SK-N-MC (cell line): ENCODE results near the gene USP9Y.

ENCODE experiments used
- EZH2 ChIP-seq: fragments of 200-600 bp; sonication (generic); IDR thresholded peaks from one replicate; pipeline ENCODE4 v1.6.1; 2017; ENCODE audit warnings: antibody characterized with exemption
- POLR2AphosphoS5 ChIP-seq: IDR thresholded peaks from 2 replicates; pipeline ENCODE4 v1.6.1; 2012; ENCODE audit warnings: mild to moderate bottlenecking, low read depth, low read length, borderline replicate concordance

DNA sequence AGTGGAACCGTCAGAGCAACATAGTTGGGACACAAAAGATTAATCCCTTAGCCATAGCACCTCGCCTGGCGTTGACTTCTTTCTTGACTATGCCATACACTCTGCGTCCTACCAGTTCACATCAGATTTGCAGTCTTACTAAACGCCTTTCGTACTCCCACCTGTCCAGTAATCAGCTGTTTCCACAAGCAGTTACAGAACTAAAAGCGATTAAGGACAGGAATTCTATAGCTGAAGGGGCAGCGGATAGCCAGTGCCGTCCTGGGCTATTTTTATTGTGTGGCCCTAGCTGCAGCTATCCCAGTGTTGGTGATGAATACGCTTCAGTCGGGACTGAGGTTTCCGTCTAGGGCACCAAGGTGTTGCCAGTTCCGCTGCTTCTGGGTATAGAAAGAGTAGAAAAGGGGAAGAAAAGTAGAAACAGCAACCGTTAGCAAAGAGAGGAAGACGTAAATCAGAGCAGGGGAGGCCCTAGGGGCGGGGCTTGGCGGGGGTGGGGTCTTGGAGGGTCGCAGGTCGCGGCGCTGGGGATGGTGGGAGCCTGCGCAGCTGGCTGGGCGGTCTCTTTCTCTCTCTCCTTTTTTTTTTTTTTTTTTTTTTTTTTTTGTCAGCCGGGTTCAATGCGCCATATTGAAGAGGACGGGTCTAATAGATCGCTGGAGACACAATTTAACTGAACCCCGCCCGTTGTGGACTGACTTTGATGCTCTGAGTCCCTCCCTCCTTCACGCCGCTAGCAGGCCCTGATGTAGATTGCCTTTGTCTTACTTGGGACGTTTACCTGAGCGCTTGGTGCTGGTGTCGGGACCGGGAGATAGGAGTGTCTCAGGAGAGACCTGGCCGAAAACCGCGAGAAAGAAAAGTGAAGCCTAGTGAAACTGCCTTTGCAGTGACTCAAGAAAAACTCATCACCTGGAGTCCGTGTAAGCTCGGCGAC, 39.0 kb upstream of the USP9Y start:
- TF ChIP-seq POLR2AphosphoS5: no peak
- TF ChIP-seq EZH2: no peak
